ENCODE data around the gene ARID5B. TPM values are rescaled to one million over a fixed set of nuclear protein-coding genes. Genes with fewer than 3 reads are reported as not detected.

Gene ARID5B, protein sequence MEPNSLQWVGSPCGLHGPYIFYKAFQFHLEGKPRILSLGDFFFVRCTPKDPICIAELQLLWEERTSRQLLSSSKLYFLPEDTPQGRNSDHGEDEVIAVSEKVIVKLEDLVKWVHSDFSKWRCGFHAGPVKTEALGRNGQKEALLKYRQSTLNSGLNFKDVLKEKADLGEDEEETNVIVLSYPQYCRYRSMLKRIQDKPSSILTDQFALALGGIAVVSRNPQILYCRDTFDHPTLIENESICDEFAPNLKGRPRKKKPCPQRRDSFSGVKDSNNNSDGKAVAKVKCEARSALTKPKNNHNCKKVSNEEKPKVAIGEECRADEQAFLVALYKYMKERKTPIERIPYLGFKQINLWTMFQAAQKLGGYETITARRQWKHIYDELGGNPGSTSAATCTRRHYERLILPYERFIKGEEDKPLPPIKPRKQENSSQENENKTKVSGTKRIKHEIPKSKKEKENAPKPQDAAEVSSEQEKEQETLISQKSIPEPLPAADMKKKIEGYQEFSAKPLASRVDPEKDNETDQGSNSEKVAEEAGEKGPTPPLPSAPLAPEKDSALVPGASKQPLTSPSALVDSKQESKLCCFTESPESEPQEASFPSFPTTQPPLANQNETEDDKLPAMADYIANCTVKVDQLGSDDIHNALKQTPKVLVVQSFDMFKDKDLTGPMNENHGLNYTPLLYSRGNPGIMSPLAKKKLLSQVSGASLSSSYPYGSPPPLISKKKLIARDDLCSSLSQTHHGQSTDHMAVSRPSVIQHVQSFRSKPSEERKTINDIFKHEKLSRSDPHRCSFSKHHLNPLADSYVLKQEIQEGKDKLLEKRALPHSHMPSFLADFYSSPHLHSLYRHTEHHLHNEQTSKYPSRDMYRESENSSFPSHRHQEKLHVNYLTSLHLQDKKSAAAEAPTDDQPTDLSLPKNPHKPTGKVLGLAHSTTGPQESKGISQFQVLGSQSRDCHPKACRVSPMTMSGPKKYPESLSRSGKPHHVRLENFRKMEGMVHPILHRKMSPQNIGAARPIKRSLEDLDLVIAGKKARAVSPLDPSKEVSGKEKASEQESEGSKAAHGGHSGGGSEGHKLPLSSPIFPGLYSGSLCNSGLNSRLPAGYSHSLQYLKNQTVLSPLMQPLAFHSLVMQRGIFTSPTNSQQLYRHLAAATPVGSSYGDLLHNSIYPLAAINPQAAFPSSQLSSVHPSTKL
- 39.2 and 59.4 TPM in 2 replicates for total RNA-seq

DNA sequence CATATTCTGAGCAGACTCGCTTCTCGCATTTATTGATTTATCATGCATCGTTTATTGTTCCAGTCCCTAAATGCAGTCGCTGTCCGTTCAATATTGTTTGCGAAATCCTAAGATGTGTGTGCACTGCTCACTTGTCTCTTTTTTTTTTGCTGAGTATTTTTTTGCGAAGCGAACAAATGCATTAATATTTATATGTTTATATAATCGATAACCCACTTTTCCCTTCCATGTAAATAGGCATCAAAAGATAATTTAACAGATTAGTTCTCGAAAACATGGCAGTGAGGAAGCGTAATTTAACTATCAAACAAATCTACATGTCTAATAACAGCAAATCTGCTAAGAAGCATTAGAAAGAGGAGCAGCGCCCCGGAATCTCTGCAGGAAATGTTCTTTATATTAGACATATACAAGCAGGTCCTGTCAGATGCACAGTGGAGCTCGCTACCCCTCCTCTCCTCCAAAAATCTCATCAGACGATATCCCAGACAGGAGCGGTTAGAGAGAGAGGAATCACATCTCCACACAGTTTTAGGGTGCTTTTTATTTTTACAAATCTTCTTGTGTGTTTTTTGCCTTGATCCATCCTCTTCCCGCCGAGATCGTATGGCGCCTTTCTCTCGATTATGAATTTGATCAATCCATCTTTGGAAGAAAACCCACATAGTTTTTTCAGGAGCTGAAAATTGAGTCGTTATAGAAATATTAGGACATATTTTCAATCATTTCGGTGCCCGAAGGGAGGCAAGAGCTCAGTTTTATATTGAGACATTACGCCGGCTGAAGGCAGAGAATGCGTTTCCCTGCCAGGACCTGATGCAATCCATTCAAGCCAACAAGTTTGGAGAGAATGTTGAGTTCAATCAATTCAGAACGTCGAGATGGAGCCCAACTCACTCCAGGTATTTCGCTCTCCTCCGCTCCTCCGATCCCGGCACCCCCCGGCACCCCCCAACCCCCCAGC is at the start of gene ARID5B:
Gene ARID5B, plus strand, starts transcription at position 871 of the 964 bp plus-strand sequence. Its CDS starts 11 bp downstream, at position 882.

Other genes starting within 250 kb of the ARID5B start
- 0.26 and 0.79 TPM in 2 replicates for gene CABCOCO1, start 238.8 kb upstream of the ARID5B start, total RNA-seq

Measured in bronchial smooth muscle cell (primary cell).